Naive thymus-derived CD8-positive, alpha-beta T cell (primary cell): ENCODE data around the gene DIAPH3. TPM values are rescaled to one million over a fixed set of nuclear protein-coding genes. Genes with fewer than 3 reads are reported as not detected.
"Not testable (repeated sequence)": the region's sequence is repeated elsewhere in the genome, so short reads cannot be mapped to it uniquely, and the experiment has no call there.

ENCODE experiments used
- ATAC-seq, 2 donors: fragments of 150-1000 bp; cut with Tn5 transposase in 1 of 2; sonication (Bioruptor Pico), chemical (Tn5 transposase) in 1 of 2; 1 replicate in 1 of 2; 2 replicates in 1 of 2; pipeline ENCODE4 v1.10.0; 2021; ENCODE audit warnings: mild to moderate bottlenecking in 2 of 2, moderate library complexity in 2 of 2
- POLR2A ChIA-PET: fragments of 350-600 bp; sonication (Branson Sonifier 250); formaldehyde crosslinking; loops from one replicate; lab custom pipeline; 2021; ENCODE audit warnings: antibody characterized with exemption; lab: Charles Lee
- DNase-seq, 10 donors: peaks; one replicate each; pipeline versions ENCODE4 v3.0.0 to v3.0.0-alpha.2; 2020 to 2022
- H3K27ac Mint-ChIP-seq, 10 donors: one replicate each; pipeline ENCODE4 v1.8.0; 2020 to 2022; ENCODE audit warnings: mild to moderate bottlenecking in 10 of 10, mixed read lengths in 10 of 10, moderate library complexity in 4 of 10, inconsistent platforms in 1 of 10
- H3K27me3 Mint-ChIP-seq, 5 donors: one replicate each; pipeline ENCODE4 v1.8.0; 2021 to 2022; ENCODE audit warnings: mixed read lengths in 5 of 5
- H3K36me3 Mint-ChIP-seq, 3 donors: one replicate each; pipeline ENCODE4 v1.8.0; 2020 to 2022; ENCODE audit warnings: mixed read lengths in 3 of 3, mild to moderate bottlenecking in 2 of 3, inconsistent platforms in 1 of 3
- H3K4me1 Mint-ChIP-seq, 4 donors: one replicate each; pipeline ENCODE4 v1.8.0; 2021 to 2022; ENCODE audit warnings: mixed read lengths in 4 of 4
- H3K4me3 Mint-ChIP-seq, 10 donors: one replicate each; pipeline ENCODE4 v1.8.0; 2020 to 2022; ENCODE audit warnings: mild to moderate bottlenecking in 10 of 10, mixed read lengths in 10 of 10, moderate library complexity in 6 of 10, inconsistent platforms in 1 of 10
- H3K9me3 Mint-ChIP-seq, 9 donors: one replicate each; pipeline ENCODE4 v1.8.0; 2020 to 2022; ENCODE audit warnings: mixed read lengths in 9 of 9, mild to moderate bottlenecking in 3 of 9, inconsistent platforms in 1 of 9, moderate library complexity in 1 of 9
- polyA plus RNA-seq, 3 donors: library from polyadenylated mRNA; unstranded; fragments of 300-500 nt; fragmentation: Illumina TruSeq; gene quantifications; one replicate each; pipeline ENCODE4 v1.2.3, GENCODE V29; 2021
- total RNA-seq, 8 experiments: library from RNA in 2 of 8; stranded (reverse) in 2 of 8; gene quantifications; one replicate each; pipeline ENCODE4 v1.2.3 and lab custom pipeline; 2021 to 2026

DIAPH3 gene
- total and polyA plus RNA-seq, 5 experiments from 2014 or later = 0.02 to 0.05 TPM; not detected in 3

DNA sequence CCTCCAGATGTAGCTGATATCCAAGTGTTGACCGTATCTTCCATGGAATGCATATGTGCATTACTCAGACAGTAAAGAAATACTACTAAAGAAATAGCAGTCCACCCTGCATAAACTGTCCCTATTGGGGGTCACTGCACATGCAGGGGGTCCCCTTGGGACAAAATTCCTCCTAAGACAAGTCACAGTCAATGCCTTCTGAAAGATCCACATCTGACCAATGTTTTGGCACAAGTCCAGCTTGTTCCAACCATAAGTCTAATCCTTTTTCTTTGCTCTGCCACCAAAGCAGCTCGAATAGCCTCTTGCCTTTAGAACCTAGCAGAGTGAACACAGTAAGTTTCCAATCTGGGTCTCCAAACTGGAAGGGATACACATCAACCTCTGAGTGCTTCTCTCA is 87.9 kb downstream of the DIAPH3 start:
- ATAC-seq (no peak), DNase-seq (no peak)
- no peaks in the 10 kb centered on the region for H3K4me1 Mint-ChIP-seq
- H3K36me3 Mint-ChIP-seq = no peaks in the 10 kb centered on the region
- no peak overlapping the region for H3K27ac Mint-ChIP-seq
- H3K27me3 Mint-ChIP-seq = peaks cover 0 to 21% (median 0%) of the 10 kb centered on the region in 5 donors
- peaks cover 0 to 3% (median 0%) of the 10 kb centered on the region in 9 donors for H3K9me3 Mint-ChIP-seq
- POLR2A ChIA-PET = no interaction called here
- H3K4me3 Mint-ChIP-seq = no peak overlapping the region

DNA sequence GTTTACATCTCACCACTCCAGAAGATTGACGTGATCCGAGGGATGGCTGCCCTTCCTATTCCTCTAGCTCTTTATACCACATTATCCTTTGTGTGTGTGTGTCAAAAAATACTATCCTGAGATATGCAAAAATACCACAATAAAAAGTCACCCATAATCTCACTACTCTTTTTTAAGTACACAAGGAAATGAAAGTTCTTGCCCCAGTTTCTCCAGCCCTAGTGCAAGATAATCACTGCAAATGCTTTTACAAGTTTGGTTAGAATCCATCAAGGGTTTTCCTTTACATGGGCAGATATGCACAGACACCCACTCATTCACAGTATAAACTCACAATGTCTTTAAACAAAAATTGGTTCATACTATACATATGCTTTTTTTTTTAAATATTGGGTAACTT is 89.3 kb downstream of the DIAPH3 start:
- Mint-ChIP-seq H3K4me3 (no peak overlapping the region), H3K4me1 (no peaks in the 10 kb centered on the region), H3K9me3 (peaks cover 0 to 3% (median 0%) of the 10 kb centered on the region in 9 donors), H3K36me3 (no peaks in the 10 kb centered on the region), H3K27me3 (peaks cover 0 to 21% (median 0%) of the 10 kb centered on the region in 5 donors), H3K27ac (no peak overlapping the region)
- DNase-seq (no peak), ATAC-seq (no peak)
- POLR2A ChIA-PET = no interaction called here

DNA sequence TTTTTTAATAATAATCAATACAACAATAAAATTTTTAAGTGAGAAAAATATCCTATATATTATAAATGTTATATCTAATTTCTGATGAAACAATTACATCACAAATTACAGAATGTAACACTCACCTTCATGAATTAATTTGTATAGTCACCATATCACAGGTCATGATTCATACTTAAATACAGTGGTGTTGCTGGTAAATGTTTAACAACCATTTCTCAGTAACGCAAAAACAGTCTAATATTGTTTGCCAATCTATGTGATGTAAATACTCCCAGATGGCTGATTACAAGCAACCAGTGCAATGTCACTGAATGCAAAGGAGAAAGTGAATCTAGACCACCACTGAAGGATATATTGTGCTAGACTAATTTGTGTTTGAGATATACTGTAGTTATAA is 97.5 kb downstream of the DIAPH3 start:
- ATAC-seq = no peak
- no peaks in the 10 kb centered on the region for H3K4me1 Mint-ChIP-seq
- no peaks in the 10 kb centered on the region for H3K27me3 Mint-ChIP-seq
- H3K4me3 Mint-ChIP-seq = no peak overlapping the region
- H3K27ac Mint-ChIP-seq = no peak overlapping the region
- no peaks in the 10 kb centered on the region for H3K36me3 Mint-ChIP-seq
- H3K9me3 Mint-ChIP-seq = peaks cover 0 to 10% (median 0%) of the 10 kb centered on the region in 9 donors
- POLR2A ChIA-PET = no interaction called here
- DNase-seq = no peak

DNA sequence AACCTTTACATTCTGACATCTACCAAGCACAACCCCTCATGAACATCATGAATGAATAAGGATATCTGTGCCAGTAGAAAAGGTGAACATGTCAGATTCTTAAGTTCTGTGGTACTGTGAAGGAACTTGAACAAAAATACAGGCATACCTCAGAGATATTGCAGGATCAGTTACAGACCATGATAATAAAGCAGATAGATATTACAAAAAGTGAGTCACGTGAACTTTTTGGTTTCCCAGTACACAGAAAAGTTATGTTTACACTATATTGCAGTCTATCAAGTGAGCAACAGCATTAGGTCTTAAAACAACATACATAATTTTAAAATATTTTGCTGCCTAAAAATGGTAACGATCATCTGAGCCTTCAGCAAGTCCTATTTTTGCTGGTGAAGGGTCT is 101.2 kb downstream of the DIAPH3 start:
- no peaks in the 10 kb centered on the region for H3K36me3 Mint-ChIP-seq
- no peaks in the 10 kb centered on the region for H3K9me3 Mint-ChIP-seq
- no peaks in the 10 kb centered on the region for H3K27me3 Mint-ChIP-seq
- ATAC-seq = no peak
- no peaks in the 10 kb centered on the region for H3K4me1 Mint-ChIP-seq
- POLR2A ChIA-PET = no interaction called here
- DNase-seq = no peak
- H3K4me3 Mint-ChIP-seq = no peak overlapping the region
- no peak overlapping the region for H3K27ac Mint-ChIP-seq

DNA sequence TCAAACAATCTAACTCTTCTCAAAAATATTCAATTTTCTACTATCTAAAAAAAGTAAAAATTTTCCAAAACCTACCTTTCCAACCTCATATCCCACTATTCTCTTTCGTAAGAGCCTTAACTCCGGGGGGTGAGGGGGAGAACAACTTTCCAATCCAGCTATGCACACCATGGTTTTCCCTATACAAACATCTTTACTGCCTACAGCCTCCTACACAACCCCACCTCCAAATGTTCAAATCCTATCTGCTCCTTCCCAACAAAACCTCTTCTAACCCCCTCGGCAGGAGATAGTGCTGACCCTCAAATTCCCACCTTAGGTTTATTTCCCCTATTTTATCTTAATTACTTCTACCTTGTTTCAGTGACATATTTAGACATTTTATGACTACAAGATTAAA is 102.0 kb downstream of the DIAPH3 start:
- ATAC-seq = no peak
- H3K27me3 Mint-ChIP-seq = no peaks in the 10 kb centered on the region
- H3K36me3 Mint-ChIP-seq = no peaks in the 10 kb centered on the region
- no peak overlapping the region for H3K27ac Mint-ChIP-seq
- DNase-seq = no peak
- H3K9me3 Mint-ChIP-seq = no peaks in the 10 kb centered on the region
- no peaks in the 10 kb centered on the region for H3K4me1 Mint-ChIP-seq
- POLR2A ChIA-PET = no interaction called here
- no peak overlapping the region for H3K4me3 Mint-ChIP-seq

DNA sequence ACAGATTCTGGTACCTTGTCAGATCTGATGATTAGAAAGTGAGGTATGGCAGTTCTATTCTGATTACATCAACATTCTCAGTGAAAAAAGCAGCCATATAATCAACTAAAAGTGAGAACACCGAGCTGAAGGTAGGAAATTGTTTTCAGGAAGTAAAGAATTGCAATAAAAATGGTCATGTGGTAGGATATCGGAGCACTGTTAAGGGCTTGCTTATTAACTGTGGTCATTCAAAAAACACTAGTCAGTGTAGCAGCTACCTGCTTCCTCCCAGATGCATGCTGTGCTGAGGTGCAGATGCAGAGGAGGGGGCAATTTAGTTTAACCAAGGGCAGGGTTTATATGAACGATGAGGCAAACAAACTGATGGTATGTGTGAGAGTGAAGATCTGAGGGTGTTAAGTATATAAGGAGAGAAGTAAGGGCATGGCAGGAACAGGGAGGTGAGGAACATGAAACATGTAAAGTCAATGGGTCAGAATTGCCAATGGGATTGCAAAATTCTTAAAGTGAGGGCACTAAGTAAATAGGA is 111.9 kb downstream of the DIAPH3 start:
- Mint-ChIP-seq H3K36me3 (no peaks in the 10 kb centered on the region), H3K4me3 (no peak overlapping the region), H3K9me3 (no peaks in the 10 kb centered on the region), H3K4me1 (no peaks in the 10 kb centered on the region), H3K27ac (no peak overlapping the region), H3K27me3 (peaks cover 0 to 19% (median 4%) of the 10 kb centered on the region in 5 donors)
- DNase-seq (no peak), ATAC-seq (no peak)
- POLR2A ChIA-PET = no interaction called here

DNA sequence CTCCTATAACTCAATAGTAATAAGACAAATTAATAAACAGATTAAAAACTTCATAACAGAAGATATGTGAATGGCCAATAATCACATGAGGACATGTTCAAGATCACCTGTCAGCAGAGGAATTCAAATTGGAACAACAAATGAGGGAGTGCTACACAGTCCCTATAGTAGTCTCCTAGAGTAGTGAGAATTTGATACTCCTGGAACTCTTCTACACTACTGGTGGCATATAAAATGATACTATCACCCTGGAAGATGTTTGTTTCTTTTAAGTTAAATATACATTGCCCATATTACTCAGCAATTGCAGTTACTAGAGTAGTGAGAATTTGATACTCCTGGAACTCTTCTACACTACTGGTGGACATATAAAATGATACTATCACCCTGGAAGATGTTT is 115.4 kb downstream of the DIAPH3 start:
- POLR2A ChIA-PET, H3K36me3 Mint-ChIP-seq, H3K9me3 Mint-ChIP-seq, DNase-seq, H3K4me1 Mint-ChIP-seq, H3K4me3 Mint-ChIP-seq, ATAC-seq, H3K27ac Mint-ChIP-seq: not testable (repeated sequence)
- peaks cover 0 to 19% (median 4%) of the 10 kb centered on the region in 5 donors for H3K27me3 Mint-ChIP-seq

DNA sequence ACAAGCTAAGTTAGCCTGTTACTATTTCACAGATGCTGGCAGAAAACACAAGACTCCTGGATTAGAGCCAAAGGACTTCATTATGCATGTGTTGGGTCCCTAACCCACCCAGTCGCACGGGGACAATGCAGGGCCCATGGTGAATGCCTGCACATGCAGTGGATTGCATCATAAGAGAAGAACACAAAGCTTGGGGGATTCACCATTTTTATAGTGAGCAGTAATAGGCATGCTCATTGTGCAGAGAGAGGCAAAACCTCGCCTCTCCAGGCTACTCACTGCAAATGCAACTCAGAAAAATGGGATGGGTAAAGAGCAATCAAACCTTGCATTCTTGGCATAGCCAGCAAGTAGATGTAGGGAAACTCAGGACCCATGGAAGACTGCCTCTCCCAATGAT is 115.8 kb downstream of the DIAPH3 start:
- no peaks in the 10 kb centered on the region for H3K4me1 Mint-ChIP-seq
- no peak overlapping the region for H3K27ac Mint-ChIP-seq
- POLR2A ChIA-PET = no interaction called here
- H3K27me3 Mint-ChIP-seq = peaks cover 0 to 19% (median 4%) of the 10 kb centered on the region in 5 donors
- H3K36me3 Mint-ChIP-seq = no peaks in the 10 kb centered on the region
- no peak overlapping the region for H3K4me3 Mint-ChIP-seq
- ATAC-seq = no peak
- no peak for DNase-seq
- peaks cover 0 to 8% (median 0%) of the 10 kb centered on the region in 9 donors for H3K9me3 Mint-ChIP-seq

DNA sequence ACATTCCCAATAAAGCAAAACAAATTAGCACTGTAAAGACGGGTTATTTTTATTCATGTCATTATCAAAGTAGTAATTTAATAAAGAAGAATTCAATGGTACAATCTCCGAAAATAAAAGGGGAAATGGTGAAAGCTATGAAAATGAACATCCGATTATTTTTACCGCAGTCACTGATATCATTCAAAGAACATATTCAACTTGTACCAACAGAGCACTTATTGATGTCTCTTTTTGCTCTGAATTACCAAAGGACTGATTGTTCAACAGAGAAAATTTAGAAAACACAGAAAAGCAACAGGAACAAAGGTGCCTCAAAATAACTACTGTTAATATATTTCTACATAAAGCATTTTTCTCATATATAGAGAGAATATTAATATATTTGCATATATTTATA is 119.4 kb downstream of the DIAPH3 start:
- no peak for DNase-seq
- Mint-ChIP-seq H3K9me3 (peaks cover 0 to 8% (median 0%) of the 10 kb centered on the region in 9 donors), H3K4me1 (no peaks in the 10 kb centered on the region), H3K36me3 (no peaks in the 10 kb centered on the region), H3K27ac (no peak overlapping the region), H3K4me3 (no peak overlapping the region), H3K27me3 (no peaks in the 10 kb centered on the region)
- POLR2A ChIA-PET = no interaction called here
- no peak for ATAC-seq

DNA sequence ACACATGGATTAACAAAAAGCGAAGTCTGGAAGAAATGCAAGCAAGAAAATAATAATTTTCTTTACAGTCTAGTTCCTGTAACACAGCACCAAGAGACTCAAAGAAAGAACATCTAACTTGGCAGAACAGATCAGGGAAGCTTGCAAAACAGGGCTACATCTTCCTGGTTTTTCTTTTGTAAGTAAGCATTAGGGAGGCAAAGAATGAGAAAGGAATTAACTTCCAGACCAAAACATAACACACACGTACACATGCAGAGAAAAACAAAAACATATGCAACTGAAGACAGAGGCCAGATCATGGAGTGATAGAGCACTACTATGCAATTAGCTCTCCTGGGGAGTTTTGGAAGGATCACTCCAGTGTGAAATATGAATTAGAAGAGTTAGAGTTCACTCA is 120.5 kb downstream of the DIAPH3 start:
- no peak overlapping the region for H3K4me3 Mint-ChIP-seq
- ATAC-seq = no peak
- H3K36me3 Mint-ChIP-seq = no peaks in the 10 kb centered on the region
- no peaks in the 10 kb centered on the region for H3K27me3 Mint-ChIP-seq
- POLR2A ChIA-PET = no interaction called here
- H3K9me3 Mint-ChIP-seq = peaks cover 0 to 8% (median 0%) of the 10 kb centered on the region in 9 donors
- H3K27ac Mint-ChIP-seq = no peak overlapping the region
- H3K4me1 Mint-ChIP-seq = no peaks in the 10 kb centered on the region
- DNase-seq = no peak

DNA sequence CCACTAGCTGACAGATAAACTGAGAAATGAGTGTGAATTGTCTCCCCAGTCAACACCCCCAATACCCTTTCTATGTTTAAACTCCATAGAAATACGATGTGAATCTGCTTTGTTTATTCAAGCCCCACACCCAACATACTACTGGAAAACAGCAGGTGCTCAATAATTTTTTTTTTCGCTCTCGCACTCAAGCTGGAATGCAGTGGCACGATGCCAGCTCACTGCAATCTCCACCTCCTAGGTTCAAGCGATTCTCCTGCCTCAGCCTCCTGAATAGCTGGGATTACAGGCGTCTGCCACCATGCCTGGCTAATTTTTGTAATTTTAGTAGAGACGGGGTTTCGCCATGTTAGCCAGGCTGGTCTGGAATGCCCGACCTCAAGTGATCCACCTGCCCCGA is 123.1 kb downstream of the DIAPH3 start:
- H3K36me3 Mint-ChIP-seq, POLR2A ChIA-PET, H3K9me3 Mint-ChIP-seq, H3K4me1 Mint-ChIP-seq, H3K4me3 Mint-ChIP-seq, H3K27me3 Mint-ChIP-seq, ATAC-seq, DNase-seq, H3K27ac Mint-ChIP-seq: not testable (repeated sequence)

DNA sequence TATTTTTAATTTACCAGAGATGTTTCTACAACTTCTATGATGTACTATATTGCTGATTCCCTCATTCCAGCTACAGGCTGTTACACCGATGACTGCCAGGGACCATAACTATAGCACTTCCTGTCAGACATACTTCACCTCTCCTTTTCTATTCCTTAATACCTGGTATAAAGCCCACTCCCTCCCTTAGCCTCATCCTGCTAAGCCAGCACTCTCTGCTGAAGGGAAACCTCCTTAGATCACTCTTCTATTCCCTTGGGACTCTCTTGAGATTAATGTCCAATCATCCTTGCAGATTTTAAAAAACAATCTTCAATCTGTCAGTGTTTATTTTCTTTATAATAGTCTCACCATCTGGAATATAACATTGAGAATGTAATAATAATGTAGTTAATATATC is 127.9 kb downstream of the DIAPH3 start:
- DNase-seq = no peak
- H3K27ac Mint-ChIP-seq = peak overlapping the region in 1 of 10 donors; percentile 26
- POLR2A ChIA-PET = no interaction called here
- no peaks in the 10 kb centered on the region for H3K9me3 Mint-ChIP-seq
- H3K36me3 Mint-ChIP-seq = peaks cover 0 to 1% (median 0%) of the 10 kb centered on the region in 3 donors
- no peaks in the 10 kb centered on the region for H3K4me1 Mint-ChIP-seq
- ATAC-seq = no peak
- no peaks in the 10 kb centered on the region for H3K27me3 Mint-ChIP-seq
- H3K4me3 Mint-ChIP-seq = no peak overlapping the region

DNA sequence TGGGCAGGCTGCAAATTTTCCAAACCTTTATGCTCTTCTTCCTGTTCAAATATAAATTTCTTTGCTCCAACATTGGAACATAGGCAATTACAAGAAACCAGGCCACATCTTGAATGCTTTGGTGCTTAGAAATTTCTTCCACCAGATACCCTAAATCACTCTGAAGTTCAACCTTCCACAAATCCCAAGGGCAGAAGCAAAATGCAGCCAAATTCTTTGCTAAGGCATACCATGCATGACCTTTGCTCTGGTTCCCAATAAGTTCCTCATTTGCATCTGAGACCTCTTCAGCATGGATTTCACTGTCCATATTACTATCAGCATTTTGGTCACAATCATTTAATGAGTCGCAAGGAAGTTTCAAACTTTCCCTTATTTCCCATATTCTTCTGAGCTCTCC is 130.9 kb downstream of the DIAPH3 start:
- no peaks in the 10 kb centered on the region for H3K9me3 Mint-ChIP-seq
- H3K4me1 Mint-ChIP-seq = peaks cover 0 to 2% (median 0%) of the 10 kb centered on the region in 4 donors
- H3K27ac Mint-ChIP-seq = no peak overlapping the region
- DNase-seq (no peak), ATAC-seq (no peak)
- peaks cover 4 to 12% (median 6%) of the 10 kb centered on the region in 5 donors for H3K27me3 Mint-ChIP-seq
- POLR2A ChIA-PET = no interaction called here
- peaks cover 0 to 2% (median 0%) of the 10 kb centered on the region in 3 donors for H3K36me3 Mint-ChIP-seq
- no peak overlapping the region for H3K4me3 Mint-ChIP-seq

DNA sequence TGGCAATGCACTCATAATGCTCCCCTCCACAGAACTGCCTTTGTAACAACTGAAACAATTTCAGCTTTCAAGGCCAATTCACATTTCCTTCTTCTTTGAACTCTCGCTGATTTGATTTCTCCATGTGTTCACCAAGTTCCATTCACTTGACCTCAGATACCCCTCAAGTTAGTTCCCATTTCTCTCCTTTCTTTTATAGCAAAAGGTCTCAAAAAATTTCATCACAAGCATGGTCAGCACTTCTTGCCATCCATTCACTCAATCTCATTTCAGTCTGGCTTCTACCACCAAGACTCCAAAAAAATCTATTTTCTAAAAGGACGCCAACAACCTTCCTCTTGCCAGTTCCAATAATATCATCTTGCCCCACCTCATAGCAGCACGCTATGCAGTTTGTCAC is 135.7 kb downstream of the DIAPH3 start:
- peaks cover 0 to 7% (median 6%) of the 10 kb centered on the region in 3 donors for H3K36me3 Mint-ChIP-seq
- ATAC-seq (no peak), DNase-seq (no peak)
- POLR2A ChIA-PET = no interaction called here
- no peak overlapping the region for H3K4me3 Mint-ChIP-seq
- peaks cover 0 to 2% (median 0%) of the 10 kb centered on the region in 4 donors for H3K4me1 Mint-ChIP-seq
- H3K9me3 Mint-ChIP-seq = peaks cover 2 to 10% (median 8%) of the 10 kb centered on the region in 9 donors
- H3K27ac Mint-ChIP-seq = no peak overlapping the region
- peaks cover 4 to 13% (median 9%) of the 10 kb centered on the region in 5 donors for H3K27me3 Mint-ChIP-seq
